NB4 (cell line): ENCODE measurements around the gene CIAO2B.

Experiments used
- POLR2A ChIP-seq: IDR thresholded peaks from 2 replicates; pipeline ENCODE4 v1.6.1; 2011; ENCODE audit warnings: mild to moderate bottlenecking; ENCODE audit not compliant: insufficient read length; ENCODE audit errors: extremely low read depth
- TF ChIP-seq, protein P1 (sequence below): IDR thresholded peaks from one replicate; pipeline ENCODE4 v1.5.1; 2012; ENCODE audit warnings: low read depth, low read length

DNA sequence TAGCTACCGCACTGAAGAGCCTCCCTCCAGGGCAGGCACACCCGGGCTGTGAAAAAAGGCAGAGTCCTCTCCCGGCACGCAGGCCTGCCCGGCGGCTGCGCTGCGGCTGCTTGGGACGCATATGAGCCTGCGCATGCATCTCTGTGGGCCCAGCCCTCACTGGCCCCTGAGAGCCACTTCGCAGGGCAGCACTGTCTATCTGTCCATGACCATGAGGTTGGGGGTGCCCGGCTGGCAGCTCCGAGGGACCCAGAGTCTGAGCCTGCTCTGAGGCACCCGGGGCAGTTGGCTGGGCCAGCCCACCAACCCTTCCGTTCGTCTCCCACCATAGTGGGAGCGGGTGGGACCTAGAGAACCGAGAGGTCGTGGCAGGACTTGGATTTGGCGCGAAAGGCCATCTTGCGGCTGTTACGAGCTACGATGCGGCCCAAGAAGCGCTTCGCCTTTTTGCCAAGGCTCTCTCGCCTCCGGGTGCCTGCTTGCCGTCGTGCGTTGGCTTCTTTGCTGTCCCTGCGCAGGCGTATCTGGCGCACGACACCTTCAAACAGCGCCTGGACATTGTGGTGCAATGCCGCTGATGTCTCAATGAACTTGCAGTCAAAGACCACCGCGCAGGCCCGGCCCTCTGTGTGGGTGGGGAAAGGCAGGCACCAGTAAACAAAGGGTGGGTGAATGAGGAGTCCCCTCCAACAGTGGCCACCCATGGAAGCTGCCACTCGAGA is 12.3 kb downstream of the CIAO2B start:
- no peak for TF ChIP-seq POLR2A
- TF ChIP-seq, protein P1, sequence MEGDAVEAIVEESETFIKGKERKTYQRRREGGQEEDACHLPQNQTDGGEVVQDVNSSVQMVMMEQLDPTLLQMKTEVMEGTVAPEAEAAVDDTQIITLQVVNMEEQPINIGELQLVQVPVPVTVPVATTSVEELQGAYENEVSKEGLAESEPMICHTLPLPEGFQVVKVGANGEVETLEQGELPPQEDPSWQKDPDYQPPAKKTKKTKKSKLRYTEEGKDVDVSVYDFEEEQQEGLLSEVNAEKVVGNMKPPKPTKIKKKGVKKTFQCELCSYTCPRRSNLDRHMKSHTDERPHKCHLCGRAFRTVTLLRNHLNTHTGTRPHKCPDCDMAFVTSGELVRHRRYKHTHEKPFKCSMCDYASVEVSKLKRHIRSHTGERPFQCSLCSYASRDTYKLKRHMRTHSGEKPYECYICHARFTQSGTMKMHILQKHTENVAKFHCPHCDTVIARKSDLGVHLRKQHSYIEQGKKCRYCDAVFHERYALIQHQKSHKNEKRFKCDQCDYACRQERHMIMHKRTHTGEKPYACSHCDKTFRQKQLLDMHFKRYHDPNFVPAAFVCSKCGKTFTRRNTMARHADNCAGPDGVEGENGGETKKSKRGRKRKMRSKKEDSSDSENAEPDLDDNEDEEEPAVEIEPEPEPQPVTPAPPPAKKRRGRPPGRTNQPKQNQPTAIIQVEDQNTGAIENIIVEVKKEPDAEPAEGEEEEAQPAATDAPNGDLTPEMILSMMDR, result no peak
